ENCODE results near the gene GHRL. TPM values are rescaled to one million over a fixed set of nuclear protein-coding genes. Genes with fewer than 3 reads are reported as not detected.
A peak's percentile ranks its signal among the peaks of the same experiment; 100 is the strongest.

GHRL gene
- total RNA-seq, 2 experiments from 2014 or later: 0.22 TPM; not detected in 1

- TF ChIP-seq, protein P1, sequence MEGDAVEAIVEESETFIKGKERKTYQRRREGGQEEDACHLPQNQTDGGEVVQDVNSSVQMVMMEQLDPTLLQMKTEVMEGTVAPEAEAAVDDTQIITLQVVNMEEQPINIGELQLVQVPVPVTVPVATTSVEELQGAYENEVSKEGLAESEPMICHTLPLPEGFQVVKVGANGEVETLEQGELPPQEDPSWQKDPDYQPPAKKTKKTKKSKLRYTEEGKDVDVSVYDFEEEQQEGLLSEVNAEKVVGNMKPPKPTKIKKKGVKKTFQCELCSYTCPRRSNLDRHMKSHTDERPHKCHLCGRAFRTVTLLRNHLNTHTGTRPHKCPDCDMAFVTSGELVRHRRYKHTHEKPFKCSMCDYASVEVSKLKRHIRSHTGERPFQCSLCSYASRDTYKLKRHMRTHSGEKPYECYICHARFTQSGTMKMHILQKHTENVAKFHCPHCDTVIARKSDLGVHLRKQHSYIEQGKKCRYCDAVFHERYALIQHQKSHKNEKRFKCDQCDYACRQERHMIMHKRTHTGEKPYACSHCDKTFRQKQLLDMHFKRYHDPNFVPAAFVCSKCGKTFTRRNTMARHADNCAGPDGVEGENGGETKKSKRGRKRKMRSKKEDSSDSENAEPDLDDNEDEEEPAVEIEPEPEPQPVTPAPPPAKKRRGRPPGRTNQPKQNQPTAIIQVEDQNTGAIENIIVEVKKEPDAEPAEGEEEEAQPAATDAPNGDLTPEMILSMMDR (IDR thresholded peaks at IDR 0.05): no peak
These were observed 17.0 kb upstream of the GHRL start for GRCh38 chr3:10309736-10310135.

DNA sequence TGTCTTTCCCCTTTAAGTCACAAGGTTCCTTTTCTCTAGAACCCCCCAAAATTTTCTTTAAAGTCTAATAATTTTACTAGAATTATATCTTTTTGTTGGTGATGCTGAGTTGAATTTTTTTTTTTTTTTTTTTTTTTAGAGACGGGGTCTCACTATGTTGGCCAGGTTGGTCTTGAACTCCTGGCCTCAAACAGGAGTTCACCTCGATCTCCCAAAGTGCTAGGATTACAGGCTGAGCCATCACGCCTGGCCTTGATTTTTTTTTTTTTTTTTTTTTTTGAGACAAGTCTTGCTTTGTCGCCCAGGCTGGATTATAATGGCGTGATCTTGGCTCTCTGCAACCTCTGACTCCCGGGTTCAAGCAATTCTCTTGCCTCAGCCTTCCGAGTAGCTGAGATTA is 15.9 kb upstream of the GHRL start:
- intact Hi-C loops (cut with micrococcal nuclease): no loop called here

More at GRCh38 chr3:10309736-10310135, 17.0 kb upstream of the GHRL start:
- Mint-ChIP-seq H3K27ac (peak overlapping the region; percentile 17), H3K4me1 (ENCODE audit: low read depth) (peaks cover 6% of the 10 kb centered on the region), H3K4me3 (no peak overlapping the region), H3K27me3 (no peaks in the 10 kb centered on the region), H3K36me3 (ENCODE audit: low read depth) (peaks cover 57% of the 10 kb centered on the region), H3K9me3 (no peaks in the 10 kb centered on the region)
- CTCF ChIA-PET: no interaction called here
- no peak for DNase-seq
- ATAC-seq: no peak
- intact Hi-C loops (cut with micrococcal nuclease): no loop called here
- POLR2A ChIA-PET: interaction anchor here (0.8 kb wide), 1 partner anchor 11 kb away, joined by 3 read pairs; the partner anchor contains the start of gene SEC13

DNA sequence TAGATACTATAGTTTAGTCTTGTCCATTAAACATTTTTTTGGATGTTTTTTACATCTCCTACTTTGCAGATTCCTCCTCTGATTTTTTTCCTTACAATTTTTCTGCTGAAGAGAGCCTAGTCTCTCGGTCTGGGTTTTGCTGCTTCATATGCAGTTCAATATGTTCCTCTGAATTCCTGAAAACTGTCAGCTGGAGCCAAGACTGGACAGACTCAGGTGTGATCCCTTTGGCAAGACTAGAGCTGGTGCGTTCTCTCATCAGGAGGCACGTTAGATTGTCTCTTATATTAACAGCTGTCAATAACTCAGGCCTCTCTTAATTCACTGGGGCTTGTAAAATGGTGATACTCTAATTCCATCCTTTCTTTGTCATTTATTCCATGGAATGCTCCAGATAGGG is 13.4 kb upstream of the GHRL start:
- no peaks in the 10 kb centered on the region for H3K9me3 Mint-ChIP-seq
- intact Hi-C loops (cut with micrococcal nuclease): no loop called here
- ATAC-seq (no peak), DNase-seq (no peak)
- H3K27me3 Mint-ChIP-seq: no peaks in the 10 kb centered on the region
- H3K4me1 Mint-ChIP-seq (ENCODE audit: low read depth): peaks cover 6% of the 10 kb centered on the region
- peaks cover 60% of the 10 kb centered on the region for H3K36me3 Mint-ChIP-seq (ENCODE audit: low read depth)
- H3K4me3 Mint-ChIP-seq: no peak overlapping the region
- TF ChIP-seq, protein P1 (IDR thresholded peaks at IDR 0.05): no peak
- ChIA-PET POLR2A (interaction anchor here (1.1 to 2.7 kb wide), 2 partner anchors 14 to 78 kb away, joined by 4 to 10 read pairs; partner anchors contain the start of gene SEC13), CTCF (no interaction called here)
- H3K27ac Mint-ChIP-seq: peak overlapping the region; percentile 14

More for the DNA sequence above, 15.9 kb upstream of the GHRL start:
- ATAC-seq: no peak
- H3K4me1 Mint-ChIP-seq (ENCODE audit: low read depth): peaks cover 6% of the 10 kb centered on the region
- no peak for DNase-seq
- no peak overlapping the region for H3K4me3 Mint-ChIP-seq
- H3K27me3 Mint-ChIP-seq: no peaks in the 10 kb centered on the region
- H3K36me3 Mint-ChIP-seq (ENCODE audit: low read depth): peaks cover 62% of the 10 kb centered on the region
- no peaks in the 10 kb centered on the region for H3K9me3 Mint-ChIP-seq
- ChIA-PET CTCF (no interaction called here), POLR2A (interaction anchor here (1.0 to 1.4 kb wide), 2 partner anchors 12 to 202 kb away, joined by 3 to 4 read pairs; partner anchors contain the start of gene SEC13)
- TF ChIP-seq, protein P1 (IDR thresholded peaks at IDR 0.05): no peak
- H3K27ac Mint-ChIP-seq: no peak overlapping the region

- CTCF ChIA-PET: interaction anchor here (1.0 kb wide), 1 partner anchor 20 kb away, joined by 4 read pairs; no protein-coding TSS in a partner anchor
- ATAC-seq (no peak), DNase-seq (no peak)
- no peak overlapping the region for H3K4me3 Mint-ChIP-seq
- TF ChIP-seq, protein P1 (IDR thresholded peaks at IDR 0.05): no peak
- H3K36me3 Mint-ChIP-seq (ENCODE audit: low read depth): peaks cover 59% of the 10 kb centered on the region
- intact Hi-C loops (cut with micrococcal nuclease): no loop called here
- H3K4me1 Mint-ChIP-seq (ENCODE audit: low read depth): peaks cover under 1% of the 10 kb centered on the region
- no peak overlapping the region for H3K27ac Mint-ChIP-seq
- POLR2A ChIA-PET: interaction anchor here (1.1 to 2.7 kb wide), 4 partner anchors 13 to 77 kb away, joined by 3 to 10 read pairs (median 4); partner anchors contain the start of gene SEC13
- H3K9me3 Mint-ChIP-seq: no peaks in the 10 kb centered on the region
- H3K27me3 Mint-ChIP-seq: no peaks in the 10 kb centered on the region
These were observed 12.7 kb upstream of the GHRL start for GRCh38 chr3:10305331-10305902.

- POLR2A ChIA-PET: interaction anchor here (1.0 to 2.7 kb wide), 5 partner anchors 14 to 76 kb away, joined by 3 to 10 read pairs (median 3); partner anchors contain the start of gene SEC13
- Mint-ChIP-seq H3K36me3 (ENCODE audit: low read depth) (peaks cover 57% of the 10 kb centered on the region), H3K4me3 (no peak overlapping the region), H3K4me1 (ENCODE audit: low read depth) (peaks cover 1% of the 10 kb centered on the region), H3K27ac (no peak overlapping the region), H3K9me3 (no peaks in the 10 kb centered on the region), H3K27me3 (no peaks in the 10 kb centered on the region)
- ATAC-seq (no peak), DNase-seq (no peak)
- CTCF ChIA-PET: interaction anchor here (1.0 kb wide), 1 partner anchor 20 kb away, joined by 4 read pairs; no protein-coding TSS in a partner anchor
- intact Hi-C loops (cut with micrococcal nuclease): no loop called here
- TF ChIP-seq, protein P1 (IDR thresholded peaks at IDR 0.05): no peak
These were observed 12.2 kb upstream of the GHRL start for GRCh38 chr3:10304905-10305304.
